ENCODE data around the gene MYOM3.
"Not testable (repeated sequence)": the region's sequence is repeated elsewhere in the genome, so short reads cannot be mapped to it uniquely, and the experiment has no call there.

The MYOM3 gene

GRCh38 chr1:24030976-24031516 lies 80.9 kb downstream of the MYOM3 start:
- not testable (repeated sequence) for DNase-seq (ENCODE audit: low read depth)

- no peak for DNase-seq (ENCODE audit: low read depth)
These were observed 84.0 kb downstream of the MYOM3 start for GRCh38 chr1:24027838-24028468.

GRCh38 chr1:24022581-24023361 lies 89.2 kb downstream of the MYOM3 start:
- DNase-seq (ENCODE audit: low read depth), result peak; percentile 72

GRCh38 chr1:24021403-24022266 lies 90.3 kb downstream of the MYOM3 start:
- no peak for DNase-seq (ENCODE audit: low read depth)

GRCh38 chr1:24020470-24020869 lies 91.5 kb downstream of the MYOM3 start:
- no peak for DNase-seq (ENCODE audit: low read depth)

GRCh38 chr1:24020025-24020424 lies 91.9 kb downstream of the MYOM3 start:
- peak; percentile 67 for DNase-seq (ENCODE audit: low read depth)

- DNase-seq (ENCODE audit: low read depth), result peak; percentile 99
These were observed 93.0 kb downstream of the MYOM3 start for GRCh38 chr1:24018611-24019580.

GRCh38 chr1:24015221-24016210 lies 96.4 kb downstream of the MYOM3 start:
- DNase-seq (ENCODE audit: low read depth), result peak; percentile 90

- DNase-seq (ENCODE audit: low read depth), result not testable (repeated sequence)
These were observed 99.1 kb downstream of the MYOM3 start for GRCh38 chr1:24012878-24013277.

- no peak for DNase-seq (ENCODE audit: low read depth)
These were observed 101.3 kb downstream of the MYOM3 start for GRCh38 chr1:24010650-24011049.

- DNase-seq (ENCODE audit: low read depth), result no peak
These were observed 102.5 kb downstream of the MYOM3 start for GRCh38 chr1:24009406-24009805.

GRCh38 chr1:24008574-24009184 lies 103.3 kb downstream of the MYOM3 start:
- DNase-seq (ENCODE audit: low read depth), result not testable (repeated sequence)

GRCh38 chr1:24007079-24007478 lies 104.9 kb downstream of the MYOM3 start:
- DNase-seq (ENCODE audit: low read depth), result no peak

Measured in stromal cell of bone marrow (primary cell).